ENCODE results near the gene STON1. TPM values are rescaled to one million over a fixed set of nuclear protein-coding genes. Genes with fewer than 3 reads are reported as not detected.

Gene STON1

Small RNA genes within 50 kb of the gene (small RNA-seq; reads per million reads assigned to genes)
- gene RNU6-282P (ENCODE audit: insufficient read depth), result not detected
- gene TPT1P11 (ENCODE audit: insufficient read depth), result not detected

Data from neuronal stem cell (in vitro differentiated cells).